ENCODE results near the gene CHTF18.
"Not testable (repeated sequence)": the region's sequence is repeated elsewhere in the genome, so short reads cannot be mapped to it uniquely, and the experiment has no call there.

GRCh38 chr16:742894-743293 lies 45.5 kb upstream of the CHTF18 start:
- TF ChIP-seq, protein P1, sequence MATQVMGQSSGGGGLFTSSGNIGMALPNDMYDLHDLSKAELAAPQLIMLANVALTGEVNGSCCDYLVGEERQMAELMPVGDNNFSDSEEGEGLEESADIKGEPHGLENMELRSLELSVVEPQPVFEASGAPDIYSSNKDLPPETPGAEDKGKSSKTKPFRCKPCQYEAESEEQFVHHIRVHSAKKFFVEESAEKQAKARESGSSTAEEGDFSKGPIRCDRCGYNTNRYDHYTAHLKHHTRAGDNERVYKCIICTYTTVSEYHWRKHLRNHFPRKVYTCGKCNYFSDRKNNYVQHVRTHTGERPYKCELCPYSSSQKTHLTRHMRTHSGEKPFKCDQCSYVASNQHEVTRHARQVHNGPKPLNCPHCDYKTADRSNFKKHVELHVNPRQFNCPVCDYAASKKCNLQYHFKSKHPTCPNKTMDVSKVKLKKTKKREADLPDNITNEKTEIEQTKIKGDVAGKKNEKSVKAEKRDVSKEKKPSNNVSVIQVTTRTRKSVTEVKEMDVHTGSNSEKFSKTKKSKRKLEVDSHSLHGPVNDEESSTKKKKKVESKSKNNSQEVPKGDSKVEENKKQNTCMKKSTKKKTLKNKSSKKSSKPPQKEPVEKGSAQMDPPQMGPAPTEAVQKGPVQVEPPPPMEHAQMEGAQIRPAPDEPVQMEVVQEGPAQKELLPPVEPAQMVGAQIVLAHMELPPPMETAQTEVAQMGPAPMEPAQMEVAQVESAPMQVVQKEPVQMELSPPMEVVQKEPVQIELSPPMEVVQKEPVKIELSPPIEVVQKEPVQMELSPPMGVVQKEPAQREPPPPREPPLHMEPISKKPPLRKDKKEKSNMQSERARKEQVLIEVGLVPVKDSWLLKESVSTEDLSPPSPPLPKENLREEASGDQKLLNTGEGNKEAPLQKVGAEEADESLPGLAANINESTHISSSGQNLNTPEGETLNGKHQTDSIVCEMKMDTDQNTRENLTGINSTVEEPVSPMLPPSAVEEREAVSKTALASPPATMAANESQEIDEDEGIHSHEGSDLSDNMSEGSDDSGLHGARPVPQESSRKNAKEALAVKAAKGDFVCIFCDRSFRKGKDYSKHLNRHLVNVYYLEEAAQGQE (tag by site-specific recombination; IDR thresholded peaks at IDR 0.05), result not testable (repeated sequence)
- TF ChIP-seq CTCF, ZBTB20 (tag by site-specific recombination; IDR thresholded peaks at IDR 0.05): not testable (repeated sequence)
